Endothelial cell (in vitro differentiated cells): ENCODE results near the gene FLOT2. TPM values are rescaled to one million over a fixed set of nuclear protein-coding genes. Genes with fewer than 3 reads are reported as not detected.
A peak's percentile ranks its signal among the peaks of the same experiment; 100 is the strongest.

Experiments used
- DNase-seq: peaks from one replicate; pipeline ENCODE4 v3.0.0; 2021; ENCODE audit warnings: low spot score
- H3K27ac Mint-ChIP-seq: one replicate; pipeline ENCODE4 v1.8.0; 2021; ENCODE audit warnings: mixed read lengths, inconsistent platforms; ENCODE audit not compliant: unreplicated experiment
- H3K27me3 Mint-ChIP-seq: one replicate; pipeline ENCODE4 v1.8.0; 2021; ENCODE audit warnings: mild to moderate bottlenecking, moderate library complexity, mixed read lengths, inconsistent platforms; ENCODE audit not compliant: unreplicated experiment
- H3K36me3 Mint-ChIP-seq: one replicate; pipeline ENCODE4 v1.8.0; 2021; ENCODE audit warnings: mild to moderate bottlenecking, low read depth, mixed read lengths, inconsistent platforms; ENCODE audit not compliant: unreplicated experiment
- H3K4me1 Mint-ChIP-seq: one replicate; pipeline ENCODE4 v1.8.0; 2021; ENCODE audit warnings: mild to moderate bottlenecking, mixed read lengths, inconsistent platforms; ENCODE audit not compliant: unreplicated experiment
- H3K4me3 Mint-ChIP-seq: one replicate; pipeline ENCODE4 v1.8.0; 2021; ENCODE audit warnings: mild to moderate bottlenecking, mixed read lengths, inconsistent platforms; ENCODE audit not compliant: unreplicated experiment
- H3K9me3 Mint-ChIP-seq: one replicate; pipeline ENCODE4 v1.8.0; 2021; ENCODE audit warnings: mixed read lengths, inconsistent platforms; ENCODE audit not compliant: unreplicated experiment
- total RNA-seq: library from RNA; stranded (reverse); fragmentation: NEBNext Ultra II Directional; extraction: Animal tissue kit (Norgen Biotek cat#: 25700); gene quantifications from one replicate; pipeline ENCODE4 v1.2.1, GENCODE V29; 2021; ENCODE audit not compliant: unreplicated experiment
- TF ChIP-seq, protein P1 (sequence below): fragments of 200-600 bp; sonication (generic); IDR thresholded peaks from one replicate; pipeline ENCODE4 v1.5.0; 2021; ENCODE audit warnings: antibody characterized with exemption; ENCODE audit not compliant: unreplicated experiment

The FLOT2 gene
- total RNA-seq, 1 donor from 2014 or later = 156 TPM

DNA sequence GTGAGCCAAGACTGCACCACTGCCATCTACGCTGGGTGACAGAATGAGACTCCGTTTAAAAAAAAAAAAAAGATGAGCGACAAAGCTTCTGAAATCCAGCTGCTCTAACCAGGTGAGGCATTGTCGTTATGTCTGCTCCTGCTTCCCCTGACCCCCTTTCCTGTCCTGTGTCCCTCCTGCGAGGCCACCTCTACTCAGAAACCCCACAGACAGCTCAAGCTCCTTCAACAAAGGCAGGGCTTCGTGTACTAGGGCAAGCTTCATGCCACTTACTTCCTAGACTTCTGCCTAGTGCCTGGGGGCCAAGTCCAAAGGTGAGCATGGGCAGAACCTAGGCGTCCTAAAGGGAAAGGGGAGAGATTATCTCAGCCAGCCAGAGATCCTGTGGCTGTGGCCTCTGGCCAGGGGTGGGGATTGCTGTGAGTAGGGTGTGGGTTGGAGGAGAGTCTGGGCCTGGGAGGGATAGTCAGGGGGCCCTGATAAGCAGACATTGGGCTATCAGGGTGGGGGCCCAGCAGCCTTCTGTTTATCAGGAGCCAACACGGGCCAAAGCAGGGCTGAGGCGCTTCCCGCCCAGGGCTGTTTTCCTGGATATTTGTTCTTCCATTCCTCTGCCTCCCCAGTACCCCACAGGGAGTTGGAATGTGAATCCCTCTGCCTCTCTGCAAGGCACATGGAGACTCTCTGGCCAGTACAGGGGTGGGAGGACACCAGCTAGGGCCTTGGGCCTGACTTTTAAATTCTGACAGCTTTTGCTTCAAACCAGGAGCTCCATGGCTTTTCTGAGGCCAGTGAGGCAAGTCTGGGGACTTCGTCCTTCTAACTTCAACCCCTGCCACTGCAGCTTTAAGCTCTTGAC, 32.3 kb downstream of the FLOT2 start:
- Mint-ChIP-seq H3K27me3 (no peaks in the 10 kb centered on the region), H3K4me1 (peaks cover 20% of the 10 kb centered on the region), H3K9me3 (no peaks in the 10 kb centered on the region), H3K27ac (peak overlapping the region; percentile 93), H3K4me3 (no peak overlapping the region), H3K36me3 (peaks cover 11% of the 10 kb centered on the region)
- DNase-seq = peak; percentile 18
- TF ChIP-seq, protein P1, sequence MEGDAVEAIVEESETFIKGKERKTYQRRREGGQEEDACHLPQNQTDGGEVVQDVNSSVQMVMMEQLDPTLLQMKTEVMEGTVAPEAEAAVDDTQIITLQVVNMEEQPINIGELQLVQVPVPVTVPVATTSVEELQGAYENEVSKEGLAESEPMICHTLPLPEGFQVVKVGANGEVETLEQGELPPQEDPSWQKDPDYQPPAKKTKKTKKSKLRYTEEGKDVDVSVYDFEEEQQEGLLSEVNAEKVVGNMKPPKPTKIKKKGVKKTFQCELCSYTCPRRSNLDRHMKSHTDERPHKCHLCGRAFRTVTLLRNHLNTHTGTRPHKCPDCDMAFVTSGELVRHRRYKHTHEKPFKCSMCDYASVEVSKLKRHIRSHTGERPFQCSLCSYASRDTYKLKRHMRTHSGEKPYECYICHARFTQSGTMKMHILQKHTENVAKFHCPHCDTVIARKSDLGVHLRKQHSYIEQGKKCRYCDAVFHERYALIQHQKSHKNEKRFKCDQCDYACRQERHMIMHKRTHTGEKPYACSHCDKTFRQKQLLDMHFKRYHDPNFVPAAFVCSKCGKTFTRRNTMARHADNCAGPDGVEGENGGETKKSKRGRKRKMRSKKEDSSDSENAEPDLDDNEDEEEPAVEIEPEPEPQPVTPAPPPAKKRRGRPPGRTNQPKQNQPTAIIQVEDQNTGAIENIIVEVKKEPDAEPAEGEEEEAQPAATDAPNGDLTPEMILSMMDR = no peak

DNA sequence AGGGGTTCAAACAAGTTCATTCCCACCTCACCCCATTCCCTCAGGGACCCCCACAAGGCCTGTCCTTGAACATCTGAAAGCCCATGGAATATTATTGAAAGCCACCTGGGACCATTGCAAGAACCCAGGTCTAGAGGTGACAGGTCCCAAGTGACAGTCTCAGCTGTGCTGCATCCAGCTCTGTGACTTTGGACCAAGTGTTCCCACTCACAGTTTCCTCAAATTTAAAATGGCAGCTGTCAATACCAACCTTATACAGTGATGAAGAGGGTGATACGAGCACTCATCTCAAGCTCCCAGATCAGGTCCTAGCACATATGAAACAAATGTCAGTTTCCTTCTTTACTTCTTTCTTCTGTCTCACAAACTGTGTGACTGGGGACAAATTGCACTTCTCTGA, 33.6 kb downstream of the FLOT2 start:
- Mint-ChIP-seq H3K4me3 (peak overlapping the region; percentile 44), H3K4me1 (peaks cover 20% of the 10 kb centered on the region), H3K9me3 (no peaks in the 10 kb centered on the region), H3K36me3 (peaks cover 13% of the 10 kb centered on the region), H3K27ac (no peak overlapping the region), H3K27me3 (no peaks in the 10 kb centered on the region)
- TF ChIP-seq, protein P1 = no peak
- DNase-seq = no peak

DNA sequence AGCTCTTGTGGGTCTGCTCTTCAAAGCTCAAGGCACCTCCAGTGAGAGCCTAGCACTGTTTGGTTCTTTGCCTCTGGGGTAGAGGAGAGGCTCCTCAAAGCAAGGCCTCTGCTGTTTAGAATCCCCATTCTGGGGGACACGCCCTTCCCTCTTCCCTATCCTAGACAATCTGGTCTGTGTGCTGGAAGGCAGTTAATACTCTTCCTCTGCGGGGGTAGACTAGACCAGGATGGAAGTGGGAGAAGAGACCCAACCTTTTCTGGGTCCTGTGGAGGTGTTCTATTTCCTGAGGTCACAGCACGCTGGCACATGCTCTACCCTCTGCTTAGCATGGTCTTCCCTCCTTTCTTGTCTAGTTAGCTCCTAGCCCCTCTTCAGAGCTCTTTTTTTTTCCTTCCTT, 35.0 kb downstream of the FLOT2 start:
- peaks cover 27% of the 10 kb centered on the region for H3K36me3 Mint-ChIP-seq
- peaks cover 29% of the 10 kb centered on the region for H3K4me1 Mint-ChIP-seq
- no peaks in the 10 kb centered on the region for H3K9me3 Mint-ChIP-seq
- TF ChIP-seq, protein P1 = no peak
- DNase-seq = no peak
- peak overlapping the region; percentile 44 for H3K4me3 Mint-ChIP-seq
- no peaks in the 10 kb centered on the region for H3K27me3 Mint-ChIP-seq
- no peak overlapping the region for H3K27ac Mint-ChIP-seq

DNA sequence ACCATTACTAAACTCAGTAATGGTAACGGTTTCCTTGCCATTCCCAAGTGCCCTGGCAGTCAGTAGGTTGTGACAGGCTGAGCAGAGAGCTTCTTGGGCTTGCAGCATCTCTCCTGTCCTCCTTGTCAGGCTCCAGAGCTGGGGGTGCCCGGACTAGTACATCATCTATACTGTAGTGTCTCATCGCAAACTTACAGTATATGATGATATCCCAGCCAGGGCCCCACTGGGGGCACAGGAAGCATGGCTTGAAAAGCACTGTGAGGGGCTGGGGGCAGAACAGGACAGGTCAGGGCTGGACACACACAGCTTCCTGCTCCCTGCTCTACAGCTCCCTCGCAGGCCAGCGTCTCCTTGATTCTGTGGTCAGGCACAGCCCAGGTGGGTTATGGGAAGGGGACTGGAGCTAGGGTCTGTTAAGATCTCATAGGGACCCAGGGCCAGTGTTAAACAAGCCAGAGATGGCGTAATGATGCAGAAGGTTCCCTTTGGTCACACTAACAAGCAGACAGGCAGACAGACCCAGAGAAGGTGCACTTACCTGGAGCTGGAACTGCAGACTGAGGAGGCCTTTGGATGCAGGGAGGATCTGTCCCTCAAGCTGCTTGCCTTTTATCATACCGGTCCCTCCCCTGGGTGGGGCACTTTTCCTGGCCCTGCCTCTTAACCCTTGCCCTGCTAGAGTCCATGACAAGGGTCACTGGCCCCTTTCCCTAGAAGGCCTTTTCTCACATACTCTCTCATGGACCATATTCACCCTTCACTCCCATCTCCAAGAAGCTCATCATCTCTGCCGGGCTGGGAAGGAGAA, 35.9 kb downstream of the FLOT2 start:
- TF ChIP-seq, protein P1 = no peak
- H3K4me3 Mint-ChIP-seq = peak overlapping the region; percentile 48
- peaks cover 27% of the 10 kb centered on the region for H3K36me3 Mint-ChIP-seq
- peaks cover 29% of the 10 kb centered on the region for H3K4me1 Mint-ChIP-seq
- no peak overlapping the region for H3K27ac Mint-ChIP-seq
- H3K9me3 Mint-ChIP-seq = no peaks in the 10 kb centered on the region
- H3K27me3 Mint-ChIP-seq = no peaks in the 10 kb centered on the region
- DNase-seq = no peak
